GM21447 (cell line): ENCODE data around the gene AGO4.
A peak's percentile ranks its signal among the peaks of the same experiment; 100 is the strongest.
"Not testable (repeated sequence)": the region's sequence is repeated elsewhere in the genome, so short reads cannot be mapped to it uniquely, and the experiment has no call there.

Experiments used
- ATAC-seq: cut with Tn5 transposase; IDR thresholded peaks from one replicate; pipeline ENCODE4 v1.9.1; 2021; ENCODE audit not compliant: unreplicated experiment

The AGO4 gene

GRCh38 chr1:35863881-35864625, 56.2 kb downstream of the AGO4 start:
- no peak for ATAC-seq

- no peak for ATAC-seq
Observed at GRCh38 chr1:35864813-35865212, 57.0 kb downstream of the AGO4 start.

GRCh38 chr1:35866991-35867390, 59.2 kb downstream of the AGO4 start:
- ATAC-seq, result no peak

GRCh38 chr1:35869245-35869950, 61.6 kb downstream of the AGO4 start:
- ATAC-seq, result not testable (repeated sequence)

- ATAC-seq, result no peak
Observed at GRCh38 chr1:35870651-35871309, 63.0 kb downstream of the AGO4 start.

- no peak for ATAC-seq
Observed at GRCh38 chr1:35873243-35873750, 65.5 kb downstream of the AGO4 start.

- ATAC-seq, result not testable (repeated sequence)
Observed at GRCh38 chr1:35874115-35874514, 66.3 kb downstream of the AGO4 start.

GRCh38 chr1:35876988-35877387, 69.2 kb downstream of the AGO4 start:
- ATAC-seq, result no peak

- ATAC-seq, result no peak
Observed at GRCh38 chr1:35881850-35882273, 74.0 kb downstream of the AGO4 start.

- ATAC-seq, result no peak
Observed at GRCh38 chr1:35882586-35882944, 74.7 kb downstream of the AGO4 start.

- ATAC-seq, result peak; percentile 75
Observed at GRCh38 chr1:35882945-35883634, 75.3 kb downstream of the AGO4 start, which contains the start of gene AGO1. TSS of gene AGO1 (plus strand) at chr1:35883209. CDS start at chr1:35883422, 213 bp downstream.

- peak; percentile 9 for ATAC-seq
Observed at GRCh38 chr1:35883635-35884101, 75.9 kb downstream of the AGO4 start.

GRCh38 chr1:35884934-35885333, 77.1 kb downstream of the AGO4 start:
- no peak for ATAC-seq

- no peak for ATAC-seq
Observed at GRCh38 chr1:35885961-35886558, 78.2 kb downstream of the AGO4 start.

GRCh38 chr1:35886577-35887431, 79.0 kb downstream of the AGO4 start:
- no peak for ATAC-seq

- no peak for ATAC-seq
Observed at GRCh38 chr1:35887508-35887907, 79.7 kb downstream of the AGO4 start.

GRCh38 chr1:35888255-35888654, 80.4 kb downstream of the AGO4 start:
- no peak for ATAC-seq

- not testable (repeated sequence) for ATAC-seq
Observed at GRCh38 chr1:35888981-35889380, 81.2 kb downstream of the AGO4 start.

GRCh38 chr1:35893051-35893879, 85.4 kb downstream of the AGO4 start:
- ATAC-seq, result no peak
